Measurements from ENCODE around the gene FAM24B.

DNA sequence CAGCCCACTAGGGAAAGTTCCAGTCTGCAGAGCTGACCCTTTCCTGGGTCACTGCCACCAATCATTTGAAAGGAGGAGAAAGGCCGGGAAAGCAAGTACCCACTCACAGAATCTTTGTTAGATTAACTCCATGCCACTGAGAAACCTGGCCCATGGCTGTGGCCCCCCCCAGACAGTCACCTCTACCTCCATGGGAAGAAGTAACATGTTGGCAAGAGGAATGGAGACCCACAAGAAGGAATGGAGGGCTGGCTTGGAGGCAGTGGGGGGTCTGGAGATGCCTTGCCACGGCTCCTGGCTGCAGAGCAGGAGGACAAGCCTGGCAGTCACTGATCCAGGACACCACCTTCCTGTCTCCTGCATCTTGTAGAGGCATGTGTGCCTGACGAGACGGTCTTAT lies 66.6 kb downstream of the FAM24B start:
- TF ChIP-seq, protein P1, sequence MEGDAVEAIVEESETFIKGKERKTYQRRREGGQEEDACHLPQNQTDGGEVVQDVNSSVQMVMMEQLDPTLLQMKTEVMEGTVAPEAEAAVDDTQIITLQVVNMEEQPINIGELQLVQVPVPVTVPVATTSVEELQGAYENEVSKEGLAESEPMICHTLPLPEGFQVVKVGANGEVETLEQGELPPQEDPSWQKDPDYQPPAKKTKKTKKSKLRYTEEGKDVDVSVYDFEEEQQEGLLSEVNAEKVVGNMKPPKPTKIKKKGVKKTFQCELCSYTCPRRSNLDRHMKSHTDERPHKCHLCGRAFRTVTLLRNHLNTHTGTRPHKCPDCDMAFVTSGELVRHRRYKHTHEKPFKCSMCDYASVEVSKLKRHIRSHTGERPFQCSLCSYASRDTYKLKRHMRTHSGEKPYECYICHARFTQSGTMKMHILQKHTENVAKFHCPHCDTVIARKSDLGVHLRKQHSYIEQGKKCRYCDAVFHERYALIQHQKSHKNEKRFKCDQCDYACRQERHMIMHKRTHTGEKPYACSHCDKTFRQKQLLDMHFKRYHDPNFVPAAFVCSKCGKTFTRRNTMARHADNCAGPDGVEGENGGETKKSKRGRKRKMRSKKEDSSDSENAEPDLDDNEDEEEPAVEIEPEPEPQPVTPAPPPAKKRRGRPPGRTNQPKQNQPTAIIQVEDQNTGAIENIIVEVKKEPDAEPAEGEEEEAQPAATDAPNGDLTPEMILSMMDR (IDR thresholded peaks at IDR 0.05), result no peak
- TF ChIP-seq EP300 (IDR thresholded peaks at IDR 0.05; ENCODE audit: borderline replicate concordance in 1 of 2, low read depth in 1 of 2, low read length in 1 of 2) (no peak), YY1 (IDR thresholded peaks at IDR 0.05; ENCODE audit: low read depth) (no peak), RCOR1 (IDR thresholded peaks at IDR 0.05; ENCODE audit: low read length) (no peak), RAD21 (IDR thresholded peaks at IDR 0.05; ENCODE audit: low read length) (no peak), RFX5 (IDR thresholded peaks at IDR 0.05; ENCODE audit: low read length) (no peak)
- TF ChIP-seq, protein P2, sequence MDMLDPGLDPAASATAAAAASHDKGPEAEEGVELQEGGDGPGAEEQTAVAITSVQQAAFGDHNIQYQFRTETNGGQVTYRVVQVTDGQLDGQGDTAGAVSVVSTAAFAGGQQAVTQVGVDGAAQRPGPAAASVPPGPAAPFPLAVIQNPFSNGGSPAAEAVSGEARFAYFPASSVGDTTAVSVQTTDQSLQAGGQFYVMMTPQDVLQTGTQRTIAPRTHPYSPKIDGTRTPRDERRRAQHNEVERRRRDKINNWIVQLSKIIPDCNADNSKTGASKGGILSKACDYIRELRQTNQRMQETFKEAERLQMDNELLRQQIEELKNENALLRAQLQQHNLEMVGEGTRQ (IDR thresholded peaks at IDR 0.05; ENCODE audit: borderline replicate concordance, low read depth, low read length), result no peak
